ENCODE data around the gene WASHC4. TPM values are rescaled to one million over a fixed set of nuclear protein-coding genes. Genes with fewer than 3 reads are reported as not detected.

WASHC4 gene
- total RNA-seq, 2 experiments from 2014 or later: 32.5 to 33.6 TPM

- no peaks in the 10 kb centered on the region for H3K27me3 Mint-ChIP-seq
- intact Hi-C loops (cut with DNase I, micrococcal nuclease): no loop called here
- DNase-seq (no peak), ATAC-seq (ENCODE audit: poor library complexity) (no peak)
- Histone ChIP-seq H3K27me3 (ENCODE audit: control insufficient read depth in 1 of 2, insufficient read depth in 2 of 2, low read length in 2 of 2) (no peaks in the 10 kb centered on the region), H3K4me1 (ENCODE audit: insufficient read depth, low read length) (no peaks in the 10 kb centered on the region), H3K4me3 (ENCODE audit: low read length) (no peak overlapping the region), H3K27ac (ENCODE audit: low read depth in 1 of 2, low read length in 2 of 2) (no peak overlapping the region), H3K36me3 (ENCODE audit: insufficient read depth, low read length) (peaks cover 84% of the 10 kb centered on the region), H3K9me3 (ENCODE audit: control insufficient read depth in 1 of 2, insufficient read depth in 1 of 2, low read length in 2 of 2) (no peaks in the 10 kb centered on the region)
- CTCF ChIA-PET: no interaction called here
- no peak overlapping the region for H3K27ac Mint-ChIP-seq
- H3K4me3 Mint-ChIP-seq: no peak overlapping the region
- H3K4me1 Mint-ChIP-seq (ENCODE audit: low read depth): no peaks in the 10 kb centered on the region
- POLR2A ChIA-PET: no interaction called here
- H3K36me3 Mint-ChIP-seq (ENCODE audit: low read depth): peaks cover 85% of the 10 kb centered on the region
- TF ChIP-seq, protein P1, sequence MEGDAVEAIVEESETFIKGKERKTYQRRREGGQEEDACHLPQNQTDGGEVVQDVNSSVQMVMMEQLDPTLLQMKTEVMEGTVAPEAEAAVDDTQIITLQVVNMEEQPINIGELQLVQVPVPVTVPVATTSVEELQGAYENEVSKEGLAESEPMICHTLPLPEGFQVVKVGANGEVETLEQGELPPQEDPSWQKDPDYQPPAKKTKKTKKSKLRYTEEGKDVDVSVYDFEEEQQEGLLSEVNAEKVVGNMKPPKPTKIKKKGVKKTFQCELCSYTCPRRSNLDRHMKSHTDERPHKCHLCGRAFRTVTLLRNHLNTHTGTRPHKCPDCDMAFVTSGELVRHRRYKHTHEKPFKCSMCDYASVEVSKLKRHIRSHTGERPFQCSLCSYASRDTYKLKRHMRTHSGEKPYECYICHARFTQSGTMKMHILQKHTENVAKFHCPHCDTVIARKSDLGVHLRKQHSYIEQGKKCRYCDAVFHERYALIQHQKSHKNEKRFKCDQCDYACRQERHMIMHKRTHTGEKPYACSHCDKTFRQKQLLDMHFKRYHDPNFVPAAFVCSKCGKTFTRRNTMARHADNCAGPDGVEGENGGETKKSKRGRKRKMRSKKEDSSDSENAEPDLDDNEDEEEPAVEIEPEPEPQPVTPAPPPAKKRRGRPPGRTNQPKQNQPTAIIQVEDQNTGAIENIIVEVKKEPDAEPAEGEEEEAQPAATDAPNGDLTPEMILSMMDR (IDR thresholded peaks at IDR 0.05): no peak
- H3K9me3 Mint-ChIP-seq: no peaks in the 10 kb centered on the region
Observed at GRCh38 chr12:105204127-105204526, 96.6 kb downstream of the WASHC4 start.

GRCh38 chr12:105204916-105205315, 97.4 kb downstream of the WASHC4 start:
- Histone ChIP-seq H3K27ac (ENCODE audit: low read depth in 1 of 2, low read length in 2 of 2) (no peak overlapping the region), H3K4me1 (ENCODE audit: insufficient read depth, low read length) (no peaks in the 10 kb centered on the region), H3K27me3 (ENCODE audit: control insufficient read depth in 1 of 2, insufficient read depth in 2 of 2, low read length in 2 of 2) (no peaks in the 10 kb centered on the region), H3K9me3 (ENCODE audit: control insufficient read depth in 1 of 2, insufficient read depth in 1 of 2, low read length in 2 of 2) (no peaks in the 10 kb centered on the region), H3K4me3 (ENCODE audit: low read length) (no peak overlapping the region), H3K36me3 (ENCODE audit: insufficient read depth, low read length) (peaks cover 87% of the 10 kb centered on the region)
- Mint-ChIP-seq H3K4me3 (no peak overlapping the region), H3K9me3 (no peaks in the 10 kb centered on the region), H3K36me3 (ENCODE audit: low read depth) (peaks cover 89% of the 10 kb centered on the region), H3K27ac (no peak overlapping the region), H3K27me3 (no peaks in the 10 kb centered on the region), H3K4me1 (ENCODE audit: low read depth) (no peaks in the 10 kb centered on the region)
- ChIA-PET CTCF (no interaction called here), POLR2A (no interaction called here)
- DNase-seq: no peak
- no peak for ATAC-seq (ENCODE audit: poor library complexity)
- TF ChIP-seq, protein P1 (IDR thresholded peaks at IDR 0.05): no peak
- intact Hi-C loops (cut with DNase I, micrococcal nuclease): no loop called here

DNA sequence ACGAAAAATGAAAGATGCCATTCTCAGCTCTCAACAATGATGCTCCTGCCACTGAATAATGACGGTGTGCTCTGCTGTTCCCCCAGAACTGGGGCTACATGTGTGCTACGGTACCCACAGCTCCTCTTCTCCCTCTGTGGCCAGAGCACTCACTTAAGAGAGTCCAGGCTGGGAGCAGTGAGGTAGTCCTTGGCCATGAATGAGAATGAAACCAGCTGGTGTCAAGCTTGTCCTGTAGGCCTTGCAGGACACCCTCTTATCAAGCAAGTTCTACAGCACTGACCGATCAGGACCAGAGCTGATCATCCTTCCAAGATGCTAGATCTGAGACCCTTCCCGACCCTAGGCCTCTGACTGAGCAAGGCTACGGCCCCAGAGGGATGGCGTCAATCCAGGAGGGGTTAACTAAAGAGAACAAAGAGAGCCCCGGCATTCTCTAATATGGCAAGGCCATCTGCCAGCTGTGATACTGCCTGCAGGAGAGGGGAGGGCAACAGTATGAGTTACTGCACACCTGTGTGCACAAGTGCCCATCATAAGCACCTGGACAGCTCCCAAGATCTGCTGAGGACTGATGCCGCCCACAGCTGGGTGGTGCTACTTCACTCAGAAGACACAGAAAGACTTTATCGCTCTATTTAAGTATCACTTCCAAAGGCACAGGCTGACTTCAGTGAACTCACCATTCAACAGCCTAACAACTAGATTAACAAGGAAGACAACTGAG, 98.0 kb downstream of the WASHC4 start:
- peaks cover 93% of the 10 kb centered on the region for H3K36me3 Mint-ChIP-seq (ENCODE audit: low read depth)
- ChIA-PET CTCF (no interaction called here), POLR2A (no interaction called here)

More for the DNA sequence above, 98.0 kb downstream of the WASHC4 start:
- Histone ChIP-seq H3K4me1 (ENCODE audit: insufficient read depth, low read length) (no peaks in the 10 kb centered on the region), H3K27me3 (ENCODE audit: control insufficient read depth in 1 of 2, insufficient read depth in 2 of 2, low read length in 2 of 2) (no peaks in the 10 kb centered on the region), H3K27ac (ENCODE audit: low read depth in 1 of 2, low read length in 2 of 2) (no peak overlapping the region), H3K9me3 (ENCODE audit: control insufficient read depth in 1 of 2, insufficient read depth in 1 of 2, low read length in 2 of 2) (no peaks in the 10 kb centered on the region), H3K4me3 (ENCODE audit: low read length) (no peak overlapping the region), H3K36me3 (ENCODE audit: insufficient read depth, low read length) (peaks cover 85% of the 10 kb centered on the region)
- no peak overlapping the region for H3K4me3 Mint-ChIP-seq
- DNase-seq (no peak), ATAC-seq (ENCODE audit: poor library complexity) (no peak)
- intact Hi-C loops (cut with DNase I, micrococcal nuclease): no loop called here
- no peak overlapping the region for H3K27ac Mint-ChIP-seq
- no peaks in the 10 kb centered on the region for H3K4me1 Mint-ChIP-seq (ENCODE audit: low read depth)
- TF ChIP-seq, protein P1 (IDR thresholded peaks at IDR 0.05): no peak
- no peaks in the 10 kb centered on the region for H3K9me3 Mint-ChIP-seq
- H3K27me3 Mint-ChIP-seq: no peaks in the 10 kb centered on the region
